GM12892 (cell line): Measurements from ENCODE around the gene SEMA3C.

Source experiments
- POLR2A ChIP-seq: IDR thresholded peaks from 2 replicates; pipeline ENCODE4 v1.6.1; 2011; ENCODE audit warnings: low read depth, low read length, control low read depth
- POLR2AphosphoS5 ChIP-seq: IDR thresholded peaks from 2 replicates; pipeline ENCODE4 v1.6.1; 2011; ENCODE audit warnings: low read depth, low read length, control low read depth

DNA sequence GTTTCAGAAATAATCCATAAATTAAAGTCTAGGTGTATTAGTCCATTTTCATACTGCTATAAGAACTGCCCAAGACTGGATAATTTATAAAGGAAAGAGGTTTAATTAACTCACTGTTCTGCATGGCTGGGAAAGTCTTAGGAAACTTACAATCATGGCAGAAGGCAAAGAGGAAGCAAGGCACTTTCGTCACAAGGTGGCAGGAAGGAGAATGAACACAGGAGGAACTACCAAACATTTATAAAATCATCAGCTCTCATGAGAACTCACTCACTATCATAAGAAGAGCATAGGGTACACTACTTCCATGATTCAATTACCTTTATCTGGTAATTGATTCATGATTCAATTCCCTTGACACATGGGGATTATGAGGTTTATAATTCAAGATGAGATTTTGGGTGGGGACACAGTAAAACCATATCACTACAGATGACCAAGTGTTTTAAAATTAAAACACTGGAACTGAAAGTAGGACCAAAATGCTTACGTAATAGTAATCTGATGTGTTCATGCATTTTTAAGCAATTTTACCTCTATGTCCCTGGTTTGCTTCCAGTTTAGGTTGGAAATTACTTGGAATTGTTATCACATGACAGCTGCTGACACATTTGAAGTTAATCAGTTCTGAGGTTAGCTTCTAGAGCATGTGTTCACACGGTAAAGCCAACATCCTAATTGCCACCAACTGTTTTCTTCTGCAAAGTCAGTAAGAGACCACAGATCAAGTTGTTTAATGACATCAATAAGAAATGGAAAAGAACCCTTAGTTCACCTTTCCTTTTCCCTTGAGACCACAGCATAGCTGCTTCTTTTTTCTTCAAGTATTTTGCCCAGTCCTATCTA, 48.4 kb upstream of the SEMA3C start:
- no peak for TF ChIP-seq POLR2AphosphoS5
- no peak for TF ChIP-seq POLR2A
